Measurements from ENCODE around the gene INTS1.
"Not testable (repeated sequence)": the region's sequence is repeated elsewhere in the genome, so short reads cannot be mapped to it uniquely, and the experiment has no call there.

Gene INTS1

DNA sequence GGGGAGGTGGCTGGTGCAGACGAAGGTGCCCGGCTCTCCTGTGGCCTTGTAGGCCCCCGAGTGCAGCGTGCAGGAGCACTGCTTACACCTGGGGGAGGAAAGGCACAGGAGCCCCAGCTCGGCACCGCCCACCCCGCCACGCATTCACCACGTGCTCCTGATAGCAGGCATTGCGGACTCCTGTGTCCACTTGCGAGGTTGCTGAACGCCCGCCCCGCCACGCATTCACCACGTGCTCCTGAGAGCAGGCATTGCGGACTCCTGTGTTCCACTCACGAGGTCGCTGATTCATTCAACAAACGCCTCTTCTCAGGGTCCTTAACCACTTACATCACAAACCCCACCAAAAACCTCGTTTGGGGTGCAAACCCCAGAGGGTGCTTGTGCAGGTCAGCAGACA, 58.8 kb downstream of the INTS1 start:
- DNase-seq (ENCODE audit: low spot score), result no peak

GRCh38 chr7:1444925-1445322, 59.3 kb downstream of the INTS1 start:
- no peak for DNase-seq (ENCODE audit: low spot score)

DNA sequence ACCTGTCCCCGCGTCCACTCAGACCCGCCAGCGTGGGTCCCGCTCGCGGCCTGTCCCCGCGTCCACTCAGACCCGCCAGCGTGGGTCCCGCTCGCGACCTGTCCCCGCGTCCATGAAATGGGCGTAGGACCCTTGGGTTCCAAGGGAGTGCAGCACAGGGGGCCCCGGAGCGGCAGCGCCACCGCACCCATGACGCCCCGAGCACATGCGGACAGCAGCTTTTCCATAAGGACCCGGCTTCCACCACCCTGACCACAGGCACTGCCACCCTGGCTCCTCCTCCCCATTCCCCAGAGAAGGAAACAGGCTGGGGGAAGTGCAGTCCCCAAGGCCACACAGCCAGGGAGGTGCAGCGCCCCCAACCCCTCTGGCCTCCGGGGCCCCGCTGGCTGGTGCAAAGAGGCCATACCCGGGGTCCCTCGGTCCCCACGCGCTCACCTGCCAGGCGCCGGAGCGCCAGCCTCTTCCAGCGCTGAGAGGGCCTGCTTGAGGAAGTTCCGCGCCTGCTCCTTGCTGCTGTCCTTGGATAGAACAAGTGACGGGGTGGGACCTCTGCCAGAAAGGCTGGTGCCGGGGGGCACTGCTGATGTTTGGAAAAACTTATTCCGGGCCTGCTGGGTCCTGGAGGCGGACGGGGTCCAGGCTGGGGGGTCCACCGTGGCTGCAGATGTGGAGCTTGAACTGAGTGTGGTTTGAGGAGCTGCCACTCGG, 59.8 kb downstream of the INTS1 start:
- no peak for DNase-seq (ENCODE audit: low spot score)

- not testable (repeated sequence) for DNase-seq (ENCODE audit: low spot score)
These were observed 60.5 kb downstream of the INTS1 start for GRCh38 chr7:1443587-1444200.

- no peak for DNase-seq (ENCODE audit: low spot score)
These were observed 61.6 kb downstream of the INTS1 start for GRCh38 chr7:1442355-1443124.

DNA sequence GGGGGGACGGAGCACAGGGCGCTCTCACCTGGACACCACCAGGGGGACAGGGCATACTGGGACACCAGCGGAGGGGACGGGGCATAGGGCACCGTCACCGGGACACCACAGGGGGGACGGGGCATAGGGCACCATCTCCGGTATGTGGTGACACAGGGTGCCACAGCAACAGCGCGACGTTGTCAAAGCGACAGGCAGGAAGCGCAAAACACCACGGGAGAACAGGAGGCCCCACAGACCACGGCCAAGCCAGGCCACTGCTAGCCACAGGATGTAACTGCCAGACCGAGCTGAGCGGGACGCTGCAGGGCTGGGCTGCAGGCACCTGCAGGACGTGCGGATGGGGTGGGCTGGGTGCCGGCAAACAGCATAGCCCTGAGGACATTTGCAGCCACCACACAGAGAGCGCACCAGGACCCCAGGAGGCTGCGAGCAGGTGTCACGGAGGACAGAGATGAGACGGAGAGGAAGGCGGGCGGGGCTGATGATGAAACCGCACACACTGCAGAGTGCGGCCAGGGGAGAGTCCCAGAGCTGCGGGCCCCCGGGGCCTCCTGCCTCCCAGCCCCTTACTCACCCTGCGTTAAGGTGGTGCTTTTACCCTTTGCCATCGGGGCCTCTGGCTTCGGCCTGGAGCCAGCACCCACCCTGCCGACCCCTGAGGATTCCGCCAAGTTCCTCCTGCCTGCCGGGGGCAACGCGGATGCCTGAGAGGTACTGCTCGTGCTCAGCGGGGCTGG, 62.4 kb downstream of the INTS1 start:
- DNase-seq (ENCODE audit: low spot score), result no peak

- DNase-seq (ENCODE audit: low spot score), result no peak
These were observed 63.6 kb downstream of the INTS1 start for GRCh38 chr7:1440620-1441019.

DNA sequence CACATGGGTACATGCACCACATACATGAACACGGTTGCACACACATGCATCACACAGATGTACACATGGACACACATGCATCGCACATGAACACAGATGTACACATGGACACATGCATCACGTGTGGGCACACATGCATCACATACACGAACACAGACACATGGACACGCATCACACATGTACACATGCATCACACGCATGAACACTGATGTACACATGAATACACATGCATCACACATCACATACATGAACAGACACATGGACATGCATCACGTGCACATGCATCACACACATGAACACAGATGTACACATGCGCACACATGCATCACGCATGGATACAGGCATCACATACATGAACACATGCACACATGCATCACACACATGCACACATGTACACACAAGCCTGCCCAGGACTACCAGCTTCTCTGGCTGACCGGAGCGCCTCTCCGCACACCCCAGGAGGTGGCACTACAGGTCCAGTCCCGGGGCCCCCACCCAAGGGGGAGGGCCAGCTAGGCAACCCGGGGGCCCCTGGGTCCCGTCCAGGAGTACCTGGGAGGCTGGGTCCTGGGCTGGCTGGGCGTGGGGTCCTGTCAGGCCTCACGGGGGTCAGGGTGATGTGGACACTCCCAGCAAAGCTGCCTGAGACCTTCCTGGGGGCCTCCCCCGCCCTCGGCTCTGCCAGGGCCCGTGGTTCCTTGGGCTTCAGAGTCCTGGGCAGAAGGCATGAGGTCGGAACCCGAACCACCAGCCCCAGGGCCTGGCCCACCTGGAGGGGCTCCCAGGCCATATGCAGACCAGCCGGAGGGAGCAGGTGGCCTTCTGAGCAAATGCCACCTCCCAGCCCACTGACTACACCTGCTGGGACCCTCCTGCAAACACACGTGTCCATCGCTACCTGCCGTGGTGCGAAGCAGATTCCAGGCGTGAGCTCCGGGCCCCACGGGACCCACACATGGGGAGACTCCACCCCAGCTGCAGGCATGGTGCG, 64.5 kb downstream of the INTS1 start:
- no peak for DNase-seq (ENCODE audit: low spot score)

DNA sequence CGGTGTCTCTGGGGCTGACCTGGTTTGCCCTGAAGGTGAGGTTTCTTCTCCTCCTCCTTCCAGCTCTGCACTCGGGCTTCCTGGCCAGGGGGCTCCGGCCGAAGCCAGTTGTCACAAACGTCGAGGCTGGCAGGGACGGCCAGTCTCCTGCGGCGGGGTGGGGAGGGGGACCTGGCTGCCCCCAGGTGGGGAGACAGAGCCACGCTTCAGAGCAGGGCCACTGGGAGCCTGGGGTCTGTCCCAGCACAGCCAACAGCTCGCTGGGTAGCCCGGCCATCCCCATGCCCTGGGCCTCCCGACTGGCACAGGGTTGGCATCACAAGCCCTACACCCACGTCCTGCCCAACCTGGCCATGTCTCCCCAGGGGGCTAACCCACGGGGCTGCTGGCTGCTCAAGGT, 65.4 kb downstream of the INTS1 start:
- no peak for DNase-seq (ENCODE audit: low spot score)

DNA sequence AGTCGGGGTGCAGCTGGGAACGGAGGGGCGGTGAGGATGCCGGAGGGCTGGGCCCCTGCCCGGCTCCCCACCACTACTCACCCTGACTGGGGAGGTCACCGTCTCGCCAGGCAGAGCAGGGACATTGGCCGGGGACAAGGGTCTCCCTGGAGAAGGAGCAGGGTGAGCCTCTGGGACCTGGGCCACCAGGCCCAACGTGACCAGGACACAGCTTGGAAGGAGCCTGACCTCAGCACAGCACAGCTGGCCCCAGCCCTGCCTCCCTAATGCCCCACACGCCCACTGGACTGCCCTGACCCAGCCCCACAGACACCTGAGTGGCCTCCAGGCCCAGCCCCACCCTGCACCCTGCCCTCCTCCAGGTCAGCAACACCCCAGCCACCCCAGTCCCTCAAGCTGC, 66.0 kb downstream of the INTS1 start:
- no peak for DNase-seq (ENCODE audit: low spot score)

GRCh38 chr7:1437155-1437880, 66.9 kb downstream of the INTS1 start:
- no peak for DNase-seq (ENCODE audit: low spot score)

GRCh38 chr7:1436608-1437007, 67.6 kb downstream of the INTS1 start:
- no peak for DNase-seq (ENCODE audit: low spot score)

DNA sequence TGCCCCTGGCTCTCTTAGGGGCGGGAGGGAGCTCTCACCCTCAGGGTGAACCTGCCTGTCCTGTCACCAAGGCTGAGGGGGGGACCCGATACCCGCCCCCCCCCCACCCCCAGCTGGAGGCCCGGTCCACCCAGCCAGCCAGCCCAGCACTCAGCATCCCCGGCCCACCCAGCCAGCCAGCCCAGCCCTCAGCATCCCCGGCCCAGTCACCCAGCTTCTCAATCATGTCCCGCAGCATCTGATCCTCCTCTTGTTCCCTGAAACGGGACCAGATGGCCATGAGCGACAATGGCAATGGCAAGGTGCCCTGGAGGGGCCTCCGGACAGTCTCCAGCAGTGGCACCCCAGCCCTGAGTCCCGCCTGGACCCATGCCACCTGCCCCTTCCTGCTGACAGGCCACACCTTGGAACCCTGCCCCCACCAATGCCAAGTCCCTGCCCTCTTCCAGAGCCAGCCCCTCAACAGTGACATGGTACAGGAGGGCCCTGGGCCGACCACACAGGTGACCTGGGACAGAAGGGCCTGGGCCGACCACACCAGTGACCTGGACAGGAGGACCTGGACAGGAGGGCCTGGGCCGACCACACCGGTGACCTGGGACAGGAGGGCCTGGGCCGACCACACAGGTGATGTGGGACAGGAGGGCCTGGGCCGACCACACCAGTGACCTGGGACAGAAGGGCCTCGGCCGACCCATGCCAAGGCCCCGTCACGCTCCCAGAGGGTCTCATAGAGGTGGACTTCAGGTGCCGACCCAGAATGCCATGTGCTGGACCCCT, 69.1 kb downstream of the INTS1 start:
- no peak for DNase-seq (ENCODE audit: low spot score)

DNA sequence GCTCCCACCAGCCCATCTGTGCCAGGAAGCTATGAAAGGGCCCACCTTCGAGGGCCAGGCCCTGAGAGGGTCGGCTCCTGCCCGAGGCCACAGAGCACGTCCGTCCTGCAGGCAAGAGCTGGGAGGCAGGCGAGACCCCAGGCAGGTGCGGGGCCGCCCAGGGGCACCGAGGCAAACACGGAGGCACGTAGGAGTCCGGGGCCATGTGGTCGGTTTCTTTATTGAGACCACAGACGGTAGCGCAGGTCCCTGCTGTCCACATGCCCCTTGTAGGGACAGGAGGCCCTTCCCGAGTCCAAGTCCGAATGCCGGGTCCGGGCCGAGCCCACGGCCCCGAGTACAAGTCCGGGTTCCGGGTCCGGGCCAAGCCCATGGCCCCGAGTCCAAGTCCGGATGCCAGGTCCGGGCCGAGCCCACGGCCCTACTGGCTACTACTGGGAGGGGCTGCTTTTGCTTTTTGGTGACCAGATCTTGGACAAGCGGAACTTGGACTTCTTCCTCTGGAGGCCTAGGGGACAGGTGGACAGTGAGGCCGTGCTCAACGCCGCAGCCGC, 69.9 kb downstream of the INTS1 start:
- no peak for DNase-seq (ENCODE audit: low spot score)

DNA sequence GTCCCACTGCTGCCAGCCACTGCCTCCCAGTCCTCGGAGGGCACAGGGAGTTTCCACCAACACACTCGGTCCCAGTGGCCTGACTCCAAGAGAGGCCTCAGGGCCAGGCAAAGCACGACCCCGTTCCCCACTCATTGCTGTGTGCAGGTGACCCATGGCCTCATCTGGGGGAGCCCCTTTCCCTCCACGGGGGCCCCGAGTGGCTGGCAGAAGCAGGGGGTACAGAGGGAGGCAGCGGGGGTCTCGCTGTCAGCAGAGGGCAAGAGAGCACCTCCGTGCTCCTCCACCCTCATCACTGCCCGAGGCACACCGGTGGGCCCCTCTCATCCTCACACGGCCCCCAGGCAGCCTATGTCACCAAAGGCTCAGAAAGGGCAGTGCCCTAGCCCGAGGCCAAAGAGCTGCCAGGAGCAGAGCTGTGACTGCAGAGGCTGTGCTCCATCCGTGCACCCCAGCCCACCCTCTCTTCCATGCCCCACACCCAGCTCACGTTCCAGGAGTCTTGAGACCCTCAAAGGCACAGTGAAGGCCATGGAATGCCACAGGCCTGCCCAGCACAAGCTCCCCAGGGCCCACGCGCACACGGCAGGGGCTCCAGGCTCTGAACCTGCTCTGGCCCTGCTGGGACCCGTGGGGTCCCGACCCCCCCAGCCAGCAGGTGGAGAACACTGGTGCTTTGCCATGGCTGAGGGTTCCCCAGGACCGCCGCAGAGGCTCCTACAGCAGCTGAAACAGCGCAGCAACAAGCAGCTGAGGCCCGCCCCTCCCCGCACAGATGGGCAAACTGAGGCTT, 70.9 kb downstream of the INTS1 start:
- DNase-seq (ENCODE audit: low spot score), result no peak

- peak; percentile 79 for DNase-seq (ENCODE audit: low spot score)
These were observed 71.6 kb downstream of the INTS1 start for GRCh38 chr7:1432411-1433082.

DNA sequence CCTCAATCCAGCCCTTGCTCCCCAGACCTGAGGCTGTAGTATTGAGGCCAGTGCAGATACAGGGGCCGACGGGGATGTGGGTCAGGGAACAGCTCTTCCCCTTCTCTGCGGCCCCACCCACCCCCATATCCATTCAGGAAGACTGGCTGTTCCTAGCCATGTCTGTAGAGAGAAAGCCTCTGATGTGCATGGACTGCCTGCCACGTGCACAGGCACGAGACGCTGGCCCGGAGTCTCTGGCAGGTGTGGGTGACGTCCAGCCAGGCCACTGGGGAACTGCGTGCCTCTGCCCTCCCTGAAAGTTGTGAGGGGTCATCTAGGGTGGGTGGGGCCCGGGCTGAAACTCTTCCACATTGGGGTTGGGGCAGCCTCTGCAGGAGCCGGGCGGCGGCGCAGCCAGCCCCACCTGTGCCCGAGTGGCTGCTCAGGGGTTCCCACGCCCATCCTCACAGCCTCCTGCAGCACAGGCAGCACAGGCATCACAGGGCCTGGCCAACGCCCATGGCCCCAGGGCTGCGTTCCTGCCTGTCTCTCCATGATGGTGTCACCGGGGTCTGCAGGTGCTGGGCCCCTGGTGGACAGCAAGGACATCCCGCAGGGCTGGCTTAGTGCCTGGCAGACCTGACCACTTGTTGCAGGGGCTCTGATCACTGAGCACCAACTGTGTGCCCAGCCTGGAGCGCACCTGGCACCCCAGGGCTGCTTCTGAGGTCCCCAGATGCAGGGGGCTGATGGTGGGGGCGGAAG, 72.4 kb downstream of the INTS1 start:
- DNase-seq (ENCODE audit: low spot score), result no peak
